Fibroblast of lung (primary cell): ENCODE measurements around the gene CERKL. TPM values are rescaled to one million over a fixed set of nuclear protein-coding genes. Genes with fewer than 3 reads are reported as not detected.
"Not testable (repeated sequence)": the region's sequence is repeated elsewhere in the genome, so short reads cannot be mapped to it uniquely, and the experiment has no call there.

Experiments
- DNase-seq, 2 donors: peaks; one replicate each; pipeline versions ENCODE4 v3.0.0 to v3.0.0-alpha.2; 2010; ENCODE audit warnings: low read depth in 2 of 2
- H2AFZ ChIP-seq: 2 replicates; pipeline ENCODE4 v1.5.1; 2012; ENCODE audit warnings: low read length, control low read depth, inconsistent platforms
- H3K27ac ChIP-seq: 2 replicates; pipeline ENCODE4 v1.5.1; 2011; ENCODE audit warnings: low read length, control low read depth; ENCODE audit not compliant: insufficient read depth
- H3K27me3 ChIP-seq: 2 replicates; pipeline ENCODE4 v1.5.1; 2011; ENCODE audit warnings: mild to moderate bottlenecking, low read length; ENCODE audit not compliant: control insufficient read depth, insufficient read depth
- H3K36me3 ChIP-seq: 2 replicates; pipeline ENCODE4 v1.5.1; 2011; ENCODE audit warnings: low read length; ENCODE audit not compliant: control insufficient read depth, insufficient read depth
- H3K4me1 ChIP-seq: 2 replicates; pipeline ENCODE4 v1.5.1; 2011; ENCODE audit warnings: low read length; ENCODE audit not compliant: control insufficient read depth, insufficient read depth; ENCODE audit errors: extremely low read depth
- H3K4me2 ChIP-seq: 2 replicates; pipeline ENCODE4 v1.5.1; 2011; ENCODE audit warnings: low read length, control low read depth; ENCODE audit not compliant: insufficient read depth; ENCODE audit errors: extremely low read depth
- H3K4me3 ChIP-seq, 4 experiments: fragments of 200-600 bp in 1 of 4; sonication (generic) in 1 of 4; replicated peaks in 1 of 4; 2 replicates each; pipeline ENCODE4 v1.5.1; 2011 to 2016; ENCODE audit warnings: low read length in 4 of 4, low read depth in 3 of 4, mild to moderate bottlenecking in 3 of 4, control low read depth in 2 of 4, inconsistent platforms in 1 of 4, mixed read lengths in 1 of 4; ENCODE audit not compliant: insufficient read depth in 1 of 4; ENCODE audit errors: control extremely low read depth in 1 of 4
- H3K79me2 ChIP-seq: 2 replicates; pipeline ENCODE4 v1.5.1; 2012; ENCODE audit warnings: mild to moderate bottlenecking, low read length, inconsistent platforms; ENCODE audit not compliant: control insufficient read depth, insufficient read depth
- H3K9ac ChIP-seq: 2 replicates; pipeline ENCODE4 v1.5.1; 2011; ENCODE audit warnings: mild to moderate bottlenecking, low read length, control low read depth; ENCODE audit not compliant: insufficient read depth
- H3K9me3 ChIP-seq: 2 replicates; pipeline ENCODE4 v1.5.1; 2012; ENCODE audit warnings: low read depth, low read length; ENCODE audit not compliant: control insufficient read depth, insufficient read depth
- H4K20me1 ChIP-seq: 2 replicates; pipeline ENCODE4 v1.5.1; 2011; ENCODE audit warnings: low read length; ENCODE audit not compliant: control insufficient read depth, insufficient read depth; ENCODE audit errors: extremely low read depth
- EZH2 ChIP-seq: IDR thresholded peaks from 2 replicates; pipeline ENCODE4 v1.5.1; 2012; ENCODE audit warnings: low read length, control low read depth, mild to moderate bottlenecking; ENCODE audit errors: missing control alignments
- polyA minus RNA-seq: library from RNA; depleted of rRNA, polyadenylated mRNA; stranded (reverse); fragments of >200 nt; gene quantifications from 2 replicates; pipeline ENCODE4 v1.2.3, GENCODE V29; 2011; ENCODE audit warnings: low replicate concordance
- polyA plus RNA-seq, 2 donors: library from polyadenylated mRNA; depleted of rRNA in 1 of 2; stranded (reverse) in 1 of 2; unstranded in 1 of 2; fragments of >200 nt; gene quantifications; 2 replicates each; pipeline ENCODE4 v1.2.1, GENCODE V29; 2011 to 2012; ENCODE audit warnings: missing spikeins in 1 of 2
- total RNA-seq: library from RNA; depleted of rRNA; stranded (reverse); fragments of >200 nt; gene quantifications from 2 replicates; pipeline ENCODE4 v1.2.1, GENCODE V29; 2014
- TF ChIP-seq, protein P1 (sequence below), 2 donors: IDR thresholded peaks in 1 of 2; conservative IDR thresholded peaks in 1 of 2; 1 replicate in 1 of 2; 2 replicates in 1 of 2; pipeline ENCODE4 v1.5.1; 2011 to 2012; ENCODE audit warnings: low read length in 2 of 2, control low read depth in 1 of 2, inconsistent platforms in 1 of 2, low read depth in 1 of 2, mild to moderate bottlenecking in 1 of 2

CERKL gene, protein sequence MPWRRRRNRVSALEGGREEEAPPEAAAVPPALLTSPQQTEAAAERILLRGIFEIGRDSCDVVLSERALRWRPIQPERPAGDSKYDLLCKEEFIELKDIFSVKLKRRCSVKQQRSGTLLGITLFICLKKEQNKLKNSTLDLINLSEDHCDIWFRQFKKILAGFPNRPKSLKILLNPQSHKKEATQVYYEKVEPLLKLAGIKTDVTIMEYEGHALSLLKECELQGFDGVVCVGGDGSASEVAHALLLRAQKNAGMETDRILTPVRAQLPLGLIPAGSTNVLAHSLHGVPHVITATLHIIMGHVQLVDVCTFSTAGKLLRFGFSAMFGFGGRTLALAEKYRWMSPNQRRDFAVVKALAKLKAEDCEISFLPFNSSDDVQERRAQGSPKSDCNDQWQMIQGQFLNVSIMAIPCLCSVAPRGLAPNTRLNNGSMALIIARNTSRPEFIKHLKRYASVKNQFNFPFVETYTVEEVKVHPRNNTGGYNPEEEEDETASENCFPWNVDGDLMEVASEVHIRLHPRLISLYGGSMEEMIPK
- total RNA-seq (0.17 TPM in 1 of 2 replicates, not detected in the other), polyA plus RNA-seq (0.03 TPM in 1 of 2 replicates, not detected in the other), polyA minus RNA-seq (not detected in 2 replicates)
- 6.0 and 9.1 TPM in 2 replicates for polyA plus RNA-seq (2012)

DNA sequence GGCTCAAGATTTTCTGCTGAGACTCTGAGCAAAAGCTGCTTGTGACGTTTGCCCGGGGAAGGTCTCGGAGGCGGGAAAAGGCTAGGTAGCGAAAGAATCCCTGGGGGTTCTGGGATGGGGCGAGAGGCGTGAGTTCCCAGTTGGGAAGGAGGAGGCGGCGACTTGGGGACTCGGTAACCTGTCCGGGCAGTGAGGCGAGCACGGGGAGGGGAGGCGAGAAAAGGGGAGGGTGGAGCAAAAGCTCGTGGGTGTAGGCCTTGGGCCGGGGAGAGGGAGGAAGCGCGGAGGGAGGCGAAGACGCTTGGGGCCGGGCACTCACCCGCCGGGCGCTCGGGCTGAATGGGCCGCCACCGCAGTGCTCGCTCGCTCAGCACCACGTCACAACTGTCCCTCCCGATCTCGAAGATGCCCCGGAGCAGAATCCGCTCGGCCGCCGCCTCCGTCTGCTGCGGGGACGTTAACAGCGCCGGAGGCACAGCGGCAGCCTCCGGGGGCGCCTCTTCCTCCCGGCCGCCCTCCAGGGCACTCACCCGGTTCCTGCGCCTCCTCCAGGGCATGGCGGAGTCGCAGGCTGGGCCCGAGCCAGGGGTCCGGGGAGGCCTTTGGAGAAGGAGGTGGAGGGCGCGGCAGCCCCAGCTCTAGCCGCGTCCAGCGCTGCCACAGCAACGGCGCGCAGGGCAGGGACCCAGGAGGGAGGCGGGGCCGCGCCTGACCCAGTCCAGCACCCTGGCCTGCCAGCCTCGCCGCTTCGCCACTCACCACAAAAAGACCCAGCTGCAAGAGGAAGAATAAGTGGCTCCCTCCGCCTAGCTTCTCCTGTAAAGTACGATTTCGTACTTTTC lies at the start of gene CERKL:
Gene CERKL, minus strand, starts transcription at position 656 of the 842 bp plus-strand sequence. Its CDS starts 99 bp downstream, at position 557.
- Histone ChIP-seq H3K27me3 (peaks cover 14% of the 10 kb centered on the region), H3K9ac (no peak within 1 kb of the TSS), H3K4me3 (peak within 1 kb of the TSS; percentile 53 to 64 (median 58)), H3K4me1 (no peaks in the 10 kb centered on the region), H2AFZ (peak within 1 kb of the TSS; percentile 64), H3K79me2 (no peaks in the 10 kb centered on the region), H3K4me2 (peak within 1 kb of the TSS; percentile 85), H3K36me3 (no peaks in the 10 kb centered on the region), H3K9me3 (no peaks in the 10 kb centered on the region), H4K20me1 (no peaks in the 10 kb centered on the region), H3K27ac (no peak within 1 kb of the TSS)
- DNase-seq = peak; percentile 14 to 34
- TF ChIP-seq, protein P1, sequence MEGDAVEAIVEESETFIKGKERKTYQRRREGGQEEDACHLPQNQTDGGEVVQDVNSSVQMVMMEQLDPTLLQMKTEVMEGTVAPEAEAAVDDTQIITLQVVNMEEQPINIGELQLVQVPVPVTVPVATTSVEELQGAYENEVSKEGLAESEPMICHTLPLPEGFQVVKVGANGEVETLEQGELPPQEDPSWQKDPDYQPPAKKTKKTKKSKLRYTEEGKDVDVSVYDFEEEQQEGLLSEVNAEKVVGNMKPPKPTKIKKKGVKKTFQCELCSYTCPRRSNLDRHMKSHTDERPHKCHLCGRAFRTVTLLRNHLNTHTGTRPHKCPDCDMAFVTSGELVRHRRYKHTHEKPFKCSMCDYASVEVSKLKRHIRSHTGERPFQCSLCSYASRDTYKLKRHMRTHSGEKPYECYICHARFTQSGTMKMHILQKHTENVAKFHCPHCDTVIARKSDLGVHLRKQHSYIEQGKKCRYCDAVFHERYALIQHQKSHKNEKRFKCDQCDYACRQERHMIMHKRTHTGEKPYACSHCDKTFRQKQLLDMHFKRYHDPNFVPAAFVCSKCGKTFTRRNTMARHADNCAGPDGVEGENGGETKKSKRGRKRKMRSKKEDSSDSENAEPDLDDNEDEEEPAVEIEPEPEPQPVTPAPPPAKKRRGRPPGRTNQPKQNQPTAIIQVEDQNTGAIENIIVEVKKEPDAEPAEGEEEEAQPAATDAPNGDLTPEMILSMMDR (conservative IDR thresholded peaks at IDR 0.05 in 1 of 2, IDR thresholded peaks at IDR 0.05 in 1 of 2; ENCODE audit: low read depth in 1 of 2, low read length in 2 of 2) = no peak
- TF ChIP-seq EZH2 = no peak

GRCh38 chr2:181702519-181702918 lies 45.6 kb upstream of the CERKL start:
- not testable (repeated sequence) for DNase-seq, H3K4me1 ChIP-seq, H3K4me3 ChIP-seq, H3K79me2 ChIP-seq, H2AFZ ChIP-seq, H3K9ac ChIP-seq, H3K27me3 ChIP-seq, H3K9me3 ChIP-seq, H3K36me3 ChIP-seq, H4K20me1 ChIP-seq, H3K4me2 ChIP-seq, H3K27ac ChIP-seq

DNA sequence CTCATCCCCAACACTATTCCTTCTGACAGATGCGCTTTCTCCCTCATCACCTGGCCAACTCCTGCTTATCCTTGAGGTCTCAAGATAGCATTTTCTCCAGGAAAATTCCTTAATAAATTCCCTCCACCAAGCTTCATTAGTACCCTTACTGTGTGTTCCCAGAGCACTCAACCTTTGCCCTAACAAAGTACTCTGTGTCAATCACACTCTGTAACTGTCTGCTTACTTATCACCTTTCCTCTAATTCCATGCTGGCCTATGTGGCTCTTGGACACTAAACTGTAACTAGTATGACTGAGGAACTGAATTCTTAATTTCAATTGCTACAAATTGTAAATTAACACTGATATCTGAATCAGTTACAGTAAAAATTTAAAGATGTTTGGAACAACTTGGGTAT lies 41.3 kb upstream of the CERKL start:
- no peaks in the 10 kb centered on the region for H3K4me1 ChIP-seq
- H2AFZ ChIP-seq = no peak overlapping the region
- no peaks in the 10 kb centered on the region for H3K9me3 ChIP-seq
- peaks cover 5% of the 10 kb centered on the region for H3K27me3 ChIP-seq
- H3K4me2 ChIP-seq = no peak overlapping the region
- TF ChIP-seq, protein P1 (conservative IDR thresholded peaks at IDR 0.05 in 1 of 2, IDR thresholded peaks at IDR 0.05 in 1 of 2; ENCODE audit: low read depth in 1 of 2, low read length in 2 of 2) = no peak
- TF ChIP-seq EZH2 = no peak
- H3K79me2 ChIP-seq = no peaks in the 10 kb centered on the region
- H4K20me1 ChIP-seq = no peaks in the 10 kb centered on the region
- no peak for DNase-seq
- no peak overlapping the region for H3K4me3 ChIP-seq
- H3K9ac ChIP-seq = no peak overlapping the region
- no peak overlapping the region for H3K27ac ChIP-seq
- H3K36me3 ChIP-seq = no peaks in the 10 kb centered on the region
